ENCODE measurements around the gene DCDC1.

DCDC1 gene

DNA sequence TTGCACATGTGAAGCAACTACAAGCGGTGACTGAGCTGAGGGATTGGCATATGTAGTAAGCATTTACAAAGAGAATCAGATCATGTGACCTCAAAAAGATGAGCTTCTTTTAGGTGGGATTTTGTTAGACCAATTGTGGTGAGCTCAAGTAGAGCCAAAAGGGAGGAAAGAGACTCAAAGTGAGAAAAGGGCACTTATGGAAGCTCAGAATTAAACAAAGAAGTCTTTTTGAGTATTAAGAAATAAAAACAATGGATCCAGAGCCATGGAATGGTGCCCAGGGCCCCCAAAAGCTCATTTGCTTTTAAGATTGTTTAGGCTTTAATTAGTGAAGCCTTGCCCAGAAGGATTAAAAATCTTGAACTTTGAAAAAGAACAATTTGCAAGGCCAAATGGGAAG, 536.7 kb downstream of the DCDC1 start:
- Mint-ChIP-seq H3K36me3 (ENCODE audit: low read depth) (no peaks in the 10 kb centered on the region), H3K27me3 (ENCODE audit: low read depth) (no peaks in the 10 kb centered on the region), H3K4me3 (no peak overlapping the region), H3K4me1 (ENCODE audit: low read depth) (no peaks in the 10 kb centered on the region), H3K27ac (no peak overlapping the region), H3K9me3 (peaks cover 4% of the 10 kb centered on the region)

DNA sequence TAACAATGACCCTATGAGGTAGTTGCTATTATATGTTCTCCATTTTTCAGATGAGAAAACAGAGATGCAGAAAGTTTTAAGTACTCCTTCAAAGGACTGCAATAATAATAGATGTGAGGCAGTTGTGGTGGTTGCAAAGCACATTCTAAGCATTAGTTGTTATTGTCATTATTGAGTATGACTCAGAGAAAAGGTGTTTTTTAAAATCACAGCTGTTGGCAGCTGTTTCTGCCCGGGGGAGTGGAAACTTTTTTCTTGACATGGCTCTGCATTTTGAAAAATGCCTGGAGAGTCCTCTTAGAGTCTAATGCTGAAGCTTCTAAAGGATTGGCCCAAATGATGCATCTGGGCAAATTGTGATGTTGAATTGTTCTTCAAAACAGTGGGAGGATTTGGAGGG, 538.9 kb downstream of the DCDC1 start:
- Mint-ChIP-seq H3K27me3 (ENCODE audit: low read depth) (no peaks in the 10 kb centered on the region), H3K27ac (no peak overlapping the region), H3K4me1 (ENCODE audit: low read depth) (no peaks in the 10 kb centered on the region), H3K9me3 (peaks cover 4% of the 10 kb centered on the region), H3K36me3 (ENCODE audit: low read depth) (no peaks in the 10 kb centered on the region), H3K4me3 (no peak overlapping the region)

DNA sequence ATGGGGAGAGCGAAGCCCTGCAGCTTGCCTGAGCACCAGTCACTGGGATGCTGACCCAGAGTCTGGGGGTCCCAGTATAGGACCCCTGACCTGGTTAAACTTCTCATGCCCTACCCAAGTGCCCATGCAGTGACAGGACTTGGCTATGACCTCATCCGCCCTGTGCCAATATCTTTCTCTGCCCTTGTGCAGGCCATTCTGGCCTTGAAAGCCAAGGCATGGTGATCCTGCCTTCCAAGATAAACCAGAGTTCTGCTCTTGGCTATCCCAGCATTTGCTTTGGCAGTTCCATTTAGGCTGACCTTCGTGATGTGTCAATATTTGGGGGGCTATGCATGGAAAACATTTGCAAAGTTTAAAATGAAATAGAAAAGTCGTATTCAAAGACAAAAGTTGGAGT, 542.6 kb downstream of the DCDC1 start:
- no peaks in the 10 kb centered on the region for H3K27me3 Mint-ChIP-seq (ENCODE audit: low read depth)
- H3K36me3 Mint-ChIP-seq (ENCODE audit: low read depth) = no peaks in the 10 kb centered on the region
- no peaks in the 10 kb centered on the region for H3K4me1 Mint-ChIP-seq (ENCODE audit: low read depth)
- H3K27ac Mint-ChIP-seq = no peak overlapping the region
- no peak overlapping the region for H3K4me3 Mint-ChIP-seq
- H3K9me3 Mint-ChIP-seq = no peaks in the 10 kb centered on the region

DNA sequence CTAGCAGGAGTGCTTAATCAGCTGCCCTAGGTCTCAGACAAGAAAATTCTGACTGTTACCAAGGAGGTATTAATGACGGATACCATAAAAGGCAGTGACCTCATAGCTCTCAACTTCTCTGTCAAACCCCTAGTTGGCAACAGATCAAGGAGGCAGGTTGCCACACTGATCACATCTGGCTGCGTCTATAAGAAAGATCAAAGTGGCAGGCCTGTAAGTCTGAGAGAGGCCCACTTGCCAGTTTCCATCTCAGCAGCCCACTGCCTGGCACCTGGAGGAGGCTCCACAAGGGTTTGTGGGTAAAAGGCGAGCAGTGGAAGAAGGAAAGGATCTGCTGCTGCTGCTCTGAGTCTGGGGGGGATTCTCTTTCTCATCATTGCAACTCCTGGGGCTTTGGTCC, 543.8 kb downstream of the DCDC1 start:
- Mint-ChIP-seq H3K27ac (no peak overlapping the region), H3K4me3 (no peak overlapping the region), H3K27me3 (ENCODE audit: low read depth) (no peaks in the 10 kb centered on the region), H3K4me1 (ENCODE audit: low read depth) (no peaks in the 10 kb centered on the region), H3K9me3 (no peaks in the 10 kb centered on the region), H3K36me3 (ENCODE audit: low read depth) (no peaks in the 10 kb centered on the region)

DNA sequence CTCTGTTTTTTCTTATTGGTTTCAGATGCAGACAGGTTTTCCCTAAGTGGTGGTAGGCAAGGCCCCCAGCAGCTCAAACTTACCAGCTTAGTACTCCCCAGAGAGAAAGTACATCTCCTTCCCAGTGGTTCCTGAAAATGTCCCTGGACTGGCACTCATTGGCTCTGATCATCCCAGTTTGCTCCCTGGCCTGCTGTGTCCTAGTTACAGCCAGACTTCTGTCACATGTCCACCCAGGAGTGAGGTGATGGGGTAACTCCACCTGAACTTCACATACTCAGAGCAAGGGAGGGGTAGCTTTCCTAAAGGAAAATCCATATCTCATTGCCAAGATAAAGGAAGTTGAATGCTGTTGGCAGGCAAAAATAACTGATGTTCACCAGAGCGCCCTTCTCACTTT, 546.4 kb downstream of the DCDC1 start:
- no peaks in the 10 kb centered on the region for H3K27me3 Mint-ChIP-seq (ENCODE audit: low read depth)
- H3K4me1 Mint-ChIP-seq (ENCODE audit: low read depth) = no peaks in the 10 kb centered on the region
- no peak overlapping the region for H3K27ac Mint-ChIP-seq
- H3K36me3 Mint-ChIP-seq (ENCODE audit: low read depth) = no peaks in the 10 kb centered on the region
- no peaks in the 10 kb centered on the region for H3K9me3 Mint-ChIP-seq
- H3K4me3 Mint-ChIP-seq = no peak overlapping the region

DNA sequence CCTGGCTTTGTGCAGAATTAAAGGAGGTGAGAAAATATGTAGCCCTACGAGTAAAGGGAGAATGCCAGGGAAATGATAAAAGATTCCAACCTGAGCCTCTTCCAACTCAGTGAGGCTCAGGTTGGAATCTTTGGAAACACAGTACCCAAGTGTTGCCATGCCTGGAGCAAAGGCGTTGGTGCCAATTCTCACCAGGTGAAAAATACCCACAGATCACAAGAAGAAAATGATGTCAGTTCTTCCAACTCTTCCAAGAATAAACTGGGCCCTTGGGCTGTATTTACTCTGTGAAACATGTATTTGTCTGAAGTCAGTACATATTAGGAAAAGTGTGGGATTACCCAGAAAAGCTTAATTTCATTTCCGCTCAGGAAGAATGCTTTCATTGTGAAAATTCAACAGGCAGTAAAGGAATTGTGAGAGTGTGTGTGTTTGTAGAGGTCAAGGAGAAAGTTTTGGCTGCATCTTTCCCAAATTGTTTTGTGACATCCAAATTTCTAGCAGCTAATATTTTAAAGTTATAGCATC, 548.0 kb downstream of the DCDC1 start:
- Mint-ChIP-seq H3K36me3 (ENCODE audit: low read depth) (no peaks in the 10 kb centered on the region), H3K4me3 (no peak overlapping the region), H3K9me3 (no peaks in the 10 kb centered on the region), H3K4me1 (ENCODE audit: low read depth) (no peaks in the 10 kb centered on the region), H3K27ac (no peak overlapping the region), H3K27me3 (ENCODE audit: low read depth) (no peaks in the 10 kb centered on the region)

DNA sequence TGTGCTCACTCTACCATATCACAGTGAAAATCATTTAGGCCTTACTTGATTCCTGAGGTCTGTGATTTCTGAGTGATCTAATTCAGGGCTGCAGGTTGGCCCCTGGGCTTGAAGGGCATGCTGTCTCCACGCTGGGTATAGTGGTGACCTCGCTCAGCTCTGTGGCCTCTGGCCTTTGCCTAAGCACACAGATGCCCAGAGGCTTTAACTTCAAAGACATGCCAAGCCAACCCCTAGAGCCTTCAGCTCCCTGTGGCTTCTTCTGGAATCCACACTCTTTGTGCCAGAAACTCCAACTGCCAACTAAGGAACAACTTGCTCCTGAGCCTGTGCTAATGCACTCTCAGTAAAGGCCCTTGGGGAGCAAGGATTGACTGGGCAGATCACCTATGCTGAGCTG, 550.8 kb downstream of the DCDC1 start:
- H3K27ac Mint-ChIP-seq = no peak overlapping the region
- no peak overlapping the region for H3K4me3 Mint-ChIP-seq
- no peaks in the 10 kb centered on the region for H3K9me3 Mint-ChIP-seq
- no peaks in the 10 kb centered on the region for H3K27me3 Mint-ChIP-seq (ENCODE audit: low read depth)
- no peaks in the 10 kb centered on the region for H3K36me3 Mint-ChIP-seq (ENCODE audit: low read depth)
- no peaks in the 10 kb centered on the region for H3K4me1 Mint-ChIP-seq (ENCODE audit: low read depth)

DNA sequence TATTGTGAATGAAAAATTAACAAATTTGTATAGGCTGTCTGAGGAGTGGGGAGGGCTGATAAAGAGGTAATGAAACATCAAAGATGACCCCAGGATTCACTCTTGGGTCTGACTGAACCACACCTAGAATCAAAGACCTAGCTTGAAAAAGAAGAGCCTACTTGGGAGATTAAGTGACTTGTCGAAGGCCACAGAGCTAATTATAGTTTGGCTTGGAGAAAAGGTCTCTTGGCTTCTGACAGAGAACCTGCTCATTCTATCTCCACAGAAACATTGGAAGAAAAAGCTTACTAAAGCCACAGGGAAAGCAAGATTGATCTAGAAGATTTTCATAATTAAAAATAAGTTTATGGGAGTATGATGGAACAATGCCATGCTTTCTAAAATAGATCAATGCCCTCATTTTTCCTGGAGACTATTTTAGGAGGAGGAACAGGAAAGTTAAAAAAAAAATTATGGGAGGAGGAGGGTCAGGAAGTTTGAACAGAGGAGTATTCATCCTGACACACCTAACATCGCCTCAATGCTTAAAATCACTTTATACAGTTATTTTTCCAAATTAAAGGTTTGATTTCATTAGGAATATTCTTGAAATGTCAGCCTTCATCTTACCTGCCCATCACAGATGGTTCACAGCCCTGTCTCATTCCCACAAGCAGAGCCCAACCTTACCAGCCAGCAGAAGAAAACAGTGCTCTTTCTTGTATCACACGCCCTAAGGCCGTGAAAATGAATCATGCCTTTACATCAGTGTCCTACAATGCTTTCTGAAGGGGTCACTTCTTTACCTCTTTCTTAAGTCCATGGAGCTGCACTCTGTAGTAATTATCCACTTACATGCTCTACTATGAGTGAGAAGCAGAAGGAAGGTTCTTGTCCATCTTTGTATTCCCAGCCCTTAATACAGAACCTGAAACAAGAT, 552.3 kb downstream of the DCDC1 start:
- no peak overlapping the region for H3K4me3 Mint-ChIP-seq
- no peaks in the 10 kb centered on the region for H3K27me3 Mint-ChIP-seq (ENCODE audit: low read depth)
- H3K9me3 Mint-ChIP-seq = no peaks in the 10 kb centered on the region

DNA sequence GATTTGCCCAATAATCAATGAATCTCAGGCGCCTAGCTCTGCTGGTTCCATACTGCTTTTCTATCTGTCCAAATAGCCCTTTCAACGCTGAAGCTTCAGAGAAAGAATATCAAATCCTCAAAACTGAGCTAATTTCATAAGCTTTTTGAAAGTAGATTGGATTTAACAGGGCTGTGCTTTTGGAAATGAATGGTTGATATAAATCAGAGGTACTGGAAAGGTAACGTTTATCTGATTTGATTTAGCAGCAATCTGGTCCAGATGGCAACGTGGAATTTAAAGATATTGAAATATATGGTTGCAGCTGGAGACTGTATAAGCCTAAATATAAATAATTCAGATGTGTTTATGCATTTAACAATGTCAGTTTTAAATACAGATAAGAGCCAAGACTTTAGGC, 553.9 kb downstream of the DCDC1 start:
- Mint-ChIP-seq H3K4me1 (ENCODE audit: low read depth) (no peaks in the 10 kb centered on the region), H3K27ac (no peak overlapping the region), H3K27me3 (ENCODE audit: low read depth) (no peaks in the 10 kb centered on the region), H3K4me3 (no peak overlapping the region), H3K9me3 (no peaks in the 10 kb centered on the region), H3K36me3 (ENCODE audit: low read depth) (no peaks in the 10 kb centered on the region)

More for the DNA sequence above, 552.3 kb downstream of the DCDC1 start:
- no peak overlapping the region for H3K27ac Mint-ChIP-seq
- H3K4me1 Mint-ChIP-seq (ENCODE audit: low read depth) = no peaks in the 10 kb centered on the region
- no peaks in the 10 kb centered on the region for H3K36me3 Mint-ChIP-seq (ENCODE audit: low read depth)

DNA sequence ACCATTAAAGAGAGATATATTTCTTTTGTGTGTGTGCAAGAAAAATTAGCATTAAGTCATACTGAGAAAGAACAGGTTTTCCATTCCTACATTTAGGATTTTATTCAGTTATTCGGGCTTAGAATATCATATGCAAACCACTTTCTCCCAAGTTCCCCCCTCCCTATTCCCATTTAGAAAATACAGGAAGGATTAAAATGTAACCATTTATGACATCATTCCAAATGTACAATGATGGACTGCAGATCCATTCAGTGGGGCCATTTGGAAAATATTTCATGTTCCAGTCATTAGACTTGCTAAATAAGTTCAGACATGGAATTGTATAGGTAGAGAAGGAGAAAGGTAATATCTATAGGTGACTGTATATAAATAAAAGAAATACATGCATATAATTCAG, 554.8 kb downstream of the DCDC1 start:
- Mint-ChIP-seq H3K27ac (no peak overlapping the region), H3K36me3 (ENCODE audit: low read depth) (no peaks in the 10 kb centered on the region), H3K27me3 (ENCODE audit: low read depth) (no peaks in the 10 kb centered on the region), H3K9me3 (no peaks in the 10 kb centered on the region), H3K4me3 (no peak overlapping the region), H3K4me1 (ENCODE audit: low read depth) (no peaks in the 10 kb centered on the region)

Data from T-helper 1 cell treated with Interleukin-12 subunit alpha and Interleukin-12 subunit beta and Interleukin-4 antibody, amounts not matched to agents 30 μg/mL and 1 μg/mL, for 36 hours (primary cell).